GM18873 (cell line): ENCODE measurements around the gene DMD.

ENCODE experiments used
- ATAC-seq: cut with Tn5 transposase; IDR thresholded peaks from one replicate; pipeline ENCODE4 v1.9.1; 2021; ENCODE audit warnings: mild to moderate bottlenecking, moderate library complexity, moderate number of reproducible peaks; ENCODE audit not compliant: unreplicated experiment, low FRiP score

Gene DMD

GRCh38 chrX:31114858-31115257 lies 2096.5 kb downstream of the DMD start:
- ATAC-seq, result no peak

- ATAC-seq, result no peak
Observed at GRCh38 chrX:31112226-31112999, 2098.9 kb downstream of the DMD start.

- ATAC-seq, result no peak
Observed at GRCh38 chrX:31110657-31111056, 2100.7 kb downstream of the DMD start.

- ATAC-seq, result peak; percentile 84
Observed at GRCh38 chrX:31099536-31100090, 2111.7 kb downstream of the DMD start.

GRCh38 chrX:31098079-31098478 lies 2113.3 kb downstream of the DMD start:
- ATAC-seq, result no peak

- ATAC-seq, result no peak
Observed at GRCh38 chrX:31093639-31093975, 2117.7 kb downstream of the DMD start.

- peak; percentile 62 for ATAC-seq
Observed at GRCh38 chrX:31092970-31093638, 2118.2 kb downstream of the DMD start.

GRCh38 chrX:31092476-31092875 lies 2118.9 kb downstream of the DMD start:
- ATAC-seq, result no peak

GRCh38 chrX:31091819-31092218 lies 2119.5 kb downstream of the DMD start:
- no peak for ATAC-seq

- no peak for ATAC-seq
Observed at GRCh38 chrX:31074522-31074921, 2136.8 kb downstream of the DMD start.

GRCh38 chrX:31071725-31072124 lies 2139.6 kb downstream of the DMD start, which contains the start of gene FTHL17:
TSS of gene FTHL17 (minus strand) at chrX:31072041. CDS start at chrX:31071953, 88 bp downstream.
- ATAC-seq, result no peak

GRCh38 chrX:31071262-31071661 lies 2140.1 kb downstream of the DMD start:
- no peak for ATAC-seq

- no peak for ATAC-seq
Observed at GRCh38 chrX:31070057-31070468, 2141.3 kb downstream of the DMD start.
